Measurements from ENCODE around the gene DPH5.

The DPH5 gene

GRCh38 chr1:101002551-101002950 lies 23.0 kb downstream of the DPH5 start:
- Histone ChIP-seq H3K9me3 (ENCODE audit: insufficient read depth, low read length) (no peaks in the 10 kb centered on the region), H3K9me2 (replicated peaks; ENCODE audit: insufficient read depth, low read length) (no peaks in the 10 kb centered on the region), H3K4me2 (ENCODE audit: low read depth, low read length, poor library complexity, severe bottlenecking) (no peak overlapping the region), H3K36me3 (ENCODE audit: low read length) (peaks cover 6% of the 10 kb centered on the region; the same call in 1 of the 2 replicates), H4K20me1 (ENCODE audit: low read depth, low read length) (no peaks in the 10 kb centered on the region), H3F3A (ENCODE audit: insufficient read depth) (no peaks in the 10 kb centered on the region), H3K27me3 (ENCODE audit: low read length) (no peaks in the 10 kb centered on the region), H3K4me3 (ENCODE audit: insufficient read depth, low read length, poor library complexity, severe bottlenecking) (no peak overlapping the region), H3K79me2 (ENCODE audit: insufficient read depth, low read length) (no peaks in the 10 kb centered on the region), H2AFZ (ENCODE audit: low read depth, low read length, severe bottlenecking) (no peak overlapping the region), H3K27ac (ENCODE audit: low read depth, low read length) (no peak overlapping the region), H3K9ac (ENCODE audit: low read length) (no peak overlapping the region)
- no peak for TF ChIP-seq CTCF (IDR thresholded peaks at IDR 0.05; ENCODE audit: insufficient read depth, low read length, poor library complexity, severe bottlenecking)
- TF ChIP-seq EZH2phosphoT487 (conservative IDR thresholded peaks at IDR 0.05; ENCODE audit: low read length): no peak

GRCh38 chr1:101000131-101000873 lies 25.3 kb downstream of the DPH5 start:
- no peaks in the 10 kb centered on the region for H3K9me2 ChIP-seq (replicated peaks; ENCODE audit: insufficient read depth, low read length)
- H3K9me3 ChIP-seq (ENCODE audit: insufficient read depth, low read length): no peaks in the 10 kb centered on the region
- H3K4me2 ChIP-seq (ENCODE audit: low read depth, low read length, poor library complexity, severe bottlenecking): no peak overlapping the region
- H2AFZ ChIP-seq (ENCODE audit: low read depth, low read length, severe bottlenecking): no peak overlapping the region
- no peaks in the 10 kb centered on the region; the same call in 1 of the 2 replicates for H3F3A ChIP-seq (ENCODE audit: insufficient read depth)
- H3K27ac ChIP-seq (ENCODE audit: low read depth, low read length): no peak overlapping the region
- no peaks in the 10 kb centered on the region for H4K20me1 ChIP-seq (ENCODE audit: low read depth, low read length)
- H3K27me3 ChIP-seq (ENCODE audit: low read length): no peaks in the 10 kb centered on the region
- TF ChIP-seq EZH2phosphoT487 (conservative IDR thresholded peaks at IDR 0.05; ENCODE audit: low read length): no peak
- no peak for TF ChIP-seq CTCF (IDR thresholded peaks at IDR 0.05; ENCODE audit: insufficient read depth, low read length, poor library complexity, severe bottlenecking)
- no peak overlapping the region for H3K4me3 ChIP-seq (ENCODE audit: insufficient read depth, low read length, poor library complexity, severe bottlenecking)
- H3K36me3 ChIP-seq (ENCODE audit: low read length): peaks cover 7% of the 10 kb centered on the region; the same call in 1 of the 2 replicates
- H3K79me2 ChIP-seq (ENCODE audit: insufficient read depth, low read length): no peaks in the 10 kb centered on the region
- no peak overlapping the region for H3K9ac ChIP-seq (ENCODE audit: low read length)

- Histone ChIP-seq H3K9ac (ENCODE audit: low read length) (no peak overlapping the region), H3K9me2 (replicated peaks; ENCODE audit: insufficient read depth, low read length) (no peaks in the 10 kb centered on the region), H3K4me3 (ENCODE audit: insufficient read depth, low read length, poor library complexity, severe bottlenecking) (no peak overlapping the region), H2AFZ (ENCODE audit: low read depth, low read length, severe bottlenecking) (no peak overlapping the region), H3K79me2 (ENCODE audit: insufficient read depth, low read length) (no peaks in the 10 kb centered on the region), H3K27ac (ENCODE audit: low read depth, low read length) (no peak overlapping the region), H3K36me3 (ENCODE audit: low read length) (peaks cover 7% of the 10 kb centered on the region; the same call in 1 of the 2 replicates), H3K4me2 (ENCODE audit: low read depth, low read length, poor library complexity, severe bottlenecking) (no peak overlapping the region), H3K9me3 (ENCODE audit: insufficient read depth, low read length) (no peaks in the 10 kb centered on the region), H3K27me3 (ENCODE audit: low read length) (no peaks in the 10 kb centered on the region), H3F3A (ENCODE audit: insufficient read depth) (no peaks in the 10 kb centered on the region; the same call in 1 of the 2 replicates), H4K20me1 (ENCODE audit: low read depth, low read length) (no peaks in the 10 kb centered on the region)
- TF ChIP-seq EZH2phosphoT487 (conservative IDR thresholded peaks at IDR 0.05; ENCODE audit: low read length) (no peak), CTCF (IDR thresholded peaks at IDR 0.05; ENCODE audit: insufficient read depth, low read length, poor library complexity, severe bottlenecking) (no peak)
Observed at GRCh38 chr1:100998426-100998825, 27.2 kb downstream of the DPH5 start.

All from SU-DHL-6 (cell line).